HL-60 (cell line): ENCODE data around the gene WIPF2.

Experiments used
- DNase-seq, 2 experiments: peaks; one replicate each; pipeline ENCODE4 v3.0.0-alpha.2; 2010 to 2020; ENCODE audit warnings: low read depth in 1 of 2, low spot score in 1 of 2
- H3K27ac ChIP-seq: fragments of 250-450 bp; sonication (Bioruptor Pico); replicated peaks from 2 replicates; pipeline ENCODE4 v1.5.1; 2020; ENCODE audit warnings: mild to moderate bottlenecking, moderate library complexity
- H3K27me3 ChIP-seq: fragments of 250-450 bp; sonication (Bioruptor Pico); 2 replicates; pipeline ENCODE4 v1.5.1; 2021; ENCODE audit warnings: mild to moderate bottlenecking, moderate library complexity; ENCODE audit not compliant: insufficient read depth, poor library complexity, severe bottlenecking
- H3K4me3 ChIP-seq: replicated peaks from 2 replicates; pipeline ENCODE4 v1.5.1; 2011; ENCODE audit warnings: mild to moderate bottlenecking, control low read depth, low read length; ENCODE audit not compliant: insufficient read depth
- CTCF ChIP-seq: IDR thresholded peaks from one replicate; pipeline ENCODE4 v1.5.1; 2011; ENCODE audit warnings: low read length, control low read depth, inconsistent platforms; ENCODE audit not compliant: insufficient read depth
- GABPA ChIP-seq: IDR thresholded peaks from 2 replicates; pipeline ENCODE4 v1.6.1; 2012; ENCODE audit warnings: low read depth
- POLR2AphosphoS5 ChIP-seq: IDR thresholded peaks from 2 replicates; pipeline ENCODE4 v1.6.1; 2012; ENCODE audit warnings: low read depth
- REST ChIP-seq: IDR thresholded peaks from 2 replicates; pipeline ENCODE4 v1.6.1; 2012; ENCODE audit warnings: low read depth; ENCODE audit not compliant: insufficient replicate concordance
- SPI1 ChIP-seq: IDR thresholded peaks from 2 replicates; pipeline ENCODE4 v1.6.1; 2012; ENCODE audit warnings: low read depth, mild to moderate bottlenecking, borderline replicate concordance

The WIPF2 gene

GRCh38 chr17:40266882-40267281, 47.8 kb downstream of the WIPF2 start:
- no peak for DNase-seq
- TF ChIP-seq REST (no peak), POLR2AphosphoS5 (no peak), CTCF (no peak), SPI1 (no peak), GABPA (no peak)
- no peaks in the 10 kb centered on the region for H3K27me3 ChIP-seq
- H3K4me3 ChIP-seq = no peak overlapping the region
- H3K27ac ChIP-seq = no peak overlapping the region

DNA sequence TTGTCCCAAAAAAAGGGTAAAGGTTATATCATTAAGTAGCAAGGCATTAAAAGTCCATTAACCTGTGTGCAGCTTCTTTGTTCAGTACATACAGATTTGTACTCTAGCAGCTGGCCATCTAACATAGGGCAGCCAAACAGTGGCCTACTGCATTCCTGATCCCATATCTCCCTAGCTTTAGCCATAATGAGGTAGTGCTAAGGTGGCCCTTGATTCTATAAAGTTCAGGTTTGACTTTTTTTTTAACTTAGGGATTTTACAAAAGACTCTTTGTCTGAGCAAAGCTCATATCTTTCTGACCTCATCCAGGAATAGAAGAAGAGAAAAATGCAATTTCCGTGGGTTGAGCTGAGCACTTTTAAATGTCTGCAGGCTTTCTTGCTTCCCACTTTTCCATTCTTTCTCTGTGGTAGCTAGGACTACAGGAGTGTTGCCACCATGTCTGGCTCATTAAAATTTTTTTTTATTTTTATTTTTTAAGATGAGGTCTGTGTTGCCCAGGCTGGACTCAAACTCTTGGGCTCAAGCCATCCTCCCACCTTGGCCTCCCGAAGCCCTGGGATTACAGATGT, 49.1 kb downstream of the WIPF2 start:
- no peak for TF ChIP-seq REST
- no peak for TF ChIP-seq GABPA
- TF ChIP-seq POLR2AphosphoS5 = no peak
- TF ChIP-seq CTCF = no peak
- no peak for TF ChIP-seq SPI1
- H3K4me3 ChIP-seq = no peak overlapping the region
- H3K27ac ChIP-seq = no peak overlapping the region
- no peaks in the 10 kb centered on the region for H3K27me3 ChIP-seq
- DNase-seq = no peak

GRCh38 chr17:40278414-40278813, 59.3 kb downstream of the WIPF2 start:
- Histone ChIP-seq H3K27ac (no peak overlapping the region), H3K27me3 (no peaks in the 10 kb centered on the region), H3K4me3 (no peak overlapping the region)
- no peak for TF ChIP-seq CTCF
- no peak for TF ChIP-seq SPI1
- no peak for DNase-seq

GRCh38 chr17:40279402-40279801, 60.3 kb downstream of the WIPF2 start:
- DNase-seq = no peak
- TF ChIP-seq GABPA (no peak), SPI1 (no peak), POLR2AphosphoS5 (no peak), REST (no peak), CTCF (no peak)
- H3K27ac ChIP-seq = no peak overlapping the region
- H3K27me3 ChIP-seq = no peaks in the 10 kb centered on the region
- H3K4me3 ChIP-seq = no peak overlapping the region
